DND-41 (cell line): ENCODE measurements around the gene GPRC5B.

ENCODE experiments used
- ATAC-seq: fragments of 200-7000 bp; cut with Tn5 transposase; 3 replicates; pipeline ENCODE4 v1.9.1; 2021; ENCODE audit warnings: low read depth; ENCODE audit not compliant: insufficient read depth
- DNase-seq: peaks from one replicate; pipeline ENCODE4 v3.0.0-alpha.2; 2020
- H2AFZ ChIP-seq: 2 replicates; pipeline ENCODE4 v1.6.0; 2012; ENCODE audit warnings: low read depth, low read length
- H3K27ac ChIP-seq: 2 replicates; pipeline ENCODE4 v1.5.1; 2012; ENCODE audit warnings: low read length, inconsistent platforms
- H3K27me3 ChIP-seq: fragments of 200-600 bp; sonication (generic); 2 replicates; pipeline ENCODE4 v1.6.0; 2012; ENCODE audit warnings: low read length, mild to moderate bottlenecking, inconsistent platforms; ENCODE audit not compliant: insufficient read depth, poor library complexity
- H3K36me3 ChIP-seq: 2 replicates; pipeline ENCODE4 v1.5.1; 2012; ENCODE audit warnings: low read length, inconsistent platforms; ENCODE audit not compliant: insufficient read depth
- H3K4me1 ChIP-seq: 2 replicates; pipeline ENCODE4 v1.5.1; 2012; ENCODE audit warnings: mild to moderate bottlenecking, low read length; ENCODE audit not compliant: insufficient read depth
- H3K4me2 ChIP-seq: 2 replicates; pipeline ENCODE4 v1.6.0; 2012; ENCODE audit warnings: mild to moderate bottlenecking, moderate library complexity, low read length, inconsistent platforms; ENCODE audit not compliant: insufficient read depth
- H3K4me3 ChIP-seq, 2 experiments: fragments of 200-600 bp in 1 of 2; shearing (Covaris generic) in 1 of 2; 2 replicates each; pipeline ENCODE4 v1.5.1; 2012 to 2016; ENCODE audit warnings: inconsistent platforms in 2 of 2, low read length in 2 of 2, mild to moderate bottlenecking in 2 of 2, low read depth in 1 of 2, moderate library complexity in 1 of 2
- H3K79me2 ChIP-seq: 2 replicates; pipeline ENCODE4 v1.6.0; 2012; ENCODE audit warnings: low read length, inconsistent platforms; ENCODE audit not compliant: insufficient read depth
- H3K9ac ChIP-seq: 2 replicates; pipeline ENCODE4 v1.6.0; 2012; ENCODE audit warnings: low read depth, mild to moderate bottlenecking, inconsistent platforms, low read length, moderate library complexity
- H3K9me3 ChIP-seq: 2 replicates; pipeline ENCODE4 v1.5.1; 2012; ENCODE audit warnings: low read length, moderate library complexity, mild to moderate bottlenecking, inconsistent platforms; ENCODE audit not compliant: insufficient read depth, severe bottlenecking
- H4K20me1 ChIP-seq: 2 replicates; pipeline ENCODE4 v1.6.0; 2012; ENCODE audit warnings: low read length; ENCODE audit not compliant: insufficient read depth
- CTCF ChIP-seq: IDR thresholded peaks from 2 replicates; pipeline ENCODE4 v1.5.1; 2012; ENCODE audit warnings: borderline replicate concordance, low read length, moderate library complexity, mild to moderate bottlenecking; ENCODE audit not compliant: poor library complexity, severe bottlenecking; ENCODE audit errors: extremely low read depth
- EZH2 ChIP-seq: IDR thresholded peaks from 3 replicates; pipeline ENCODE4 v1.6.1; 2012; ENCODE audit warnings: borderline replicate concordance, low read depth, mild to moderate bottlenecking, moderate library complexity, low read length, inconsistent platforms; ENCODE audit not compliant: severe bottlenecking

GPRC5B gene

GRCh38 chr16:19822533-19822932, 62.1 kb downstream of the GPRC5B start:
- H3K9ac ChIP-seq, result no peak overlapping the region
- no peaks in the 10 kb centered on the region for H3K27me3 ChIP-seq
- H3K4me3 ChIP-seq, result no peak overlapping the region
- no peaks in the 10 kb centered on the region for H3K36me3 ChIP-seq
- no peaks in the 10 kb centered on the region for H3K9me3 ChIP-seq
- H3K79me2 ChIP-seq, result no peaks in the 10 kb centered on the region
- TF ChIP-seq CTCF (no peak), EZH2 (no peak)
- H3K4me1 ChIP-seq, result no peaks in the 10 kb centered on the region
- no peak for DNase-seq
- no peak overlapping the region for H2AFZ ChIP-seq
- ATAC-seq, result no peak
- H4K20me1 ChIP-seq, result no peaks in the 10 kb centered on the region
- no peak overlapping the region for H3K27ac ChIP-seq
- no peak overlapping the region for H3K4me2 ChIP-seq

- no peak overlapping the region for H3K27ac ChIP-seq
- no peak for ATAC-seq
- TF ChIP-seq EZH2 (no peak), CTCF (no peak)
- peaks cover 1% of the 10 kb centered on the region for H3K9me3 ChIP-seq
- H3K9ac ChIP-seq, result no peak overlapping the region
- no peaks in the 10 kb centered on the region for H3K27me3 ChIP-seq
- no peak overlapping the region for H2AFZ ChIP-seq
- H3K36me3 ChIP-seq, result no peaks in the 10 kb centered on the region
- DNase-seq, result no peak
- no peak overlapping the region for H3K4me3 ChIP-seq
- H4K20me1 ChIP-seq, result no peaks in the 10 kb centered on the region
- no peaks in the 10 kb centered on the region for H3K79me2 ChIP-seq
- no peaks in the 10 kb centered on the region for H3K4me1 ChIP-seq
- H3K4me2 ChIP-seq, result no peak overlapping the region
Measured at GRCh38 chr16:19817875-19818274, 66.8 kb downstream of the GPRC5B start.

GRCh38 chr16:19817122-19817521, 67.5 kb downstream of the GPRC5B start:
- Histone ChIP-seq H2AFZ (no peak overlapping the region), H3K27me3 (no peaks in the 10 kb centered on the region), H3K4me1 (no peaks in the 10 kb centered on the region), H3K4me3 (no peak overlapping the region), H4K20me1 (no peaks in the 10 kb centered on the region), H3K4me2 (no peak overlapping the region), H3K79me2 (no peaks in the 10 kb centered on the region), H3K36me3 (no peaks in the 10 kb centered on the region), H3K9ac (no peak overlapping the region), H3K27ac (no peak overlapping the region), H3K9me3 (peaks cover 3% of the 10 kb centered on the region)
- TF ChIP-seq CTCF (no peak), EZH2 (no peak)
- ATAC-seq (no peak), DNase-seq (no peak)

GRCh38 chr16:19815418-19815817, 69.2 kb downstream of the GPRC5B start:
- Histone ChIP-seq H3K36me3 (no peaks in the 10 kb centered on the region), H2AFZ (no peak overlapping the region), H3K9me3 (peaks cover 3% of the 10 kb centered on the region), H3K79me2 (no peaks in the 10 kb centered on the region), H3K4me1 (no peaks in the 10 kb centered on the region), H3K4me3 (no peak overlapping the region), H4K20me1 (no peaks in the 10 kb centered on the region), H3K27me3 (no peaks in the 10 kb centered on the region), H3K4me2 (no peak overlapping the region), H3K9ac (no peak overlapping the region), H3K27ac (no peak overlapping the region)
- TF ChIP-seq CTCF, result no peak
- no peak for TF ChIP-seq EZH2
- no peak for DNase-seq
- ATAC-seq, result no peak
